ENCODE results near the gene ARHGEF3.

ARHGEF3 gene

GRCh38 chr3:56739036-56739435, 62.7 kb downstream of the ARHGEF3 start:
- TF ChIP-seq EZH2phosphoT487 (IDR thresholded peaks at IDR 0.05; ENCODE audit: low read length) (no peak), EZH2 (optimal IDR thresholded peaks at IDR 0.05; ENCODE audit: low read depth, low read length) (no peak), CTCF (IDR thresholded peaks at IDR 0.05; ENCODE audit: low read length) (no peak)
- no peak overlapping the region for H3K9ac ChIP-seq (ENCODE audit: low read length)
- H4K20me1 ChIP-seq (ENCODE audit: insufficient read depth, low read length): no peaks in the 10 kb centered on the region
- H3K9me2 ChIP-seq (replicated peaks; ENCODE audit: insufficient read depth, low read length): no peaks in the 10 kb centered on the region
- H3K27me3 ChIP-seq (replicated peaks; ENCODE audit: insufficient read depth, low read length): no peaks in the 10 kb centered on the region
- no peaks in the 10 kb centered on the region for H3K79me2 ChIP-seq (ENCODE audit: low read length)
- H3K4me3 ChIP-seq (ENCODE audit: low read length): no peak overlapping the region
- H3K4me1 ChIP-seq (ENCODE audit: low read length): no peaks in the 10 kb centered on the region
- H2AFZ ChIP-seq (ENCODE audit: low read length): no peak overlapping the region
- no peak overlapping the region for H3K27ac ChIP-seq (ENCODE audit: low read length)
- H3K36me3 ChIP-seq (replicated peaks; ENCODE audit: insufficient read depth, low read length): no peaks in the 10 kb centered on the region
- no peaks in the 10 kb centered on the region for H3F3A ChIP-seq (ENCODE audit: insufficient read depth, low read length)
- DNase-seq: no peak
- no peak overlapping the region for H3K4me2 ChIP-seq (ENCODE audit: low read depth, low read length)
- H3K9me3 ChIP-seq (replicated peaks; ENCODE audit: insufficient read depth, low read length): no peaks in the 10 kb centered on the region

DNA sequence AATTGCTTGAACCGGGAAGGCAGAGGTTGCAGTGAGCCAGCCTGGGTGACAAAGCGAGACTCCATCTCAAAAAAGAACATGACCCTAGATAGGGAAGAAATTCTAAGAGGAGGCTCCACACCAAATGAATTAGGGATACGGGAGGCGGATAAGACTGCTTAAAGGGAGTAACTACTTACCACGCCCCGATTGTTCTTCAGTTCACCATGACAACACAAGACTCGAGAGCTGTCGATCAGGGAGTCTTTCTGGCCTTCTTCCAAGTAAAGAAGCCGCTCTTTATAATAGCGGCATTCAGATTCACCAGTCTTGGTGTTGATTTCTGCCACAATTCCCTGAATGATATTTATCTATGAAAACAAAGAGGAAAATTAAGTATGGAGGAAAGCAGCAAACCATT, 64.7 kb downstream of the ARHGEF3 start:
- H3F3A ChIP-seq (ENCODE audit: insufficient read depth, low read length): no peaks in the 10 kb centered on the region
- no peaks in the 10 kb centered on the region for H3K36me3 ChIP-seq (replicated peaks; ENCODE audit: insufficient read depth, low read length)
- H4K20me1 ChIP-seq (ENCODE audit: insufficient read depth, low read length): no peaks in the 10 kb centered on the region
- no peak overlapping the region for H3K27ac ChIP-seq (ENCODE audit: low read length)
- no peak overlapping the region for H3K4me2 ChIP-seq (ENCODE audit: low read depth, low read length)
- H3K4me1 ChIP-seq (ENCODE audit: low read length): no peaks in the 10 kb centered on the region
- no peak for DNase-seq
- TF ChIP-seq EZH2 (optimal IDR thresholded peaks at IDR 0.05; ENCODE audit: low read depth, low read length) (no peak), CTCF (IDR thresholded peaks at IDR 0.05; ENCODE audit: low read length) (no peak), EZH2phosphoT487 (IDR thresholded peaks at IDR 0.05; ENCODE audit: low read length) (no peak)
- H3K79me2 ChIP-seq (ENCODE audit: low read length): no peaks in the 10 kb centered on the region
- no peaks in the 10 kb centered on the region for H3K9me2 ChIP-seq (replicated peaks; ENCODE audit: insufficient read depth, low read length)
- no peak overlapping the region for H3K9ac ChIP-seq (ENCODE audit: low read length)
- H3K9me3 ChIP-seq (replicated peaks; ENCODE audit: insufficient read depth, low read length): no peaks in the 10 kb centered on the region
- no peak overlapping the region for H3K4me3 ChIP-seq (ENCODE audit: low read length)
- H3K27me3 ChIP-seq (replicated peaks; ENCODE audit: insufficient read depth, low read length): no peaks in the 10 kb centered on the region
- H2AFZ ChIP-seq (ENCODE audit: low read length): no peak overlapping the region

DNA sequence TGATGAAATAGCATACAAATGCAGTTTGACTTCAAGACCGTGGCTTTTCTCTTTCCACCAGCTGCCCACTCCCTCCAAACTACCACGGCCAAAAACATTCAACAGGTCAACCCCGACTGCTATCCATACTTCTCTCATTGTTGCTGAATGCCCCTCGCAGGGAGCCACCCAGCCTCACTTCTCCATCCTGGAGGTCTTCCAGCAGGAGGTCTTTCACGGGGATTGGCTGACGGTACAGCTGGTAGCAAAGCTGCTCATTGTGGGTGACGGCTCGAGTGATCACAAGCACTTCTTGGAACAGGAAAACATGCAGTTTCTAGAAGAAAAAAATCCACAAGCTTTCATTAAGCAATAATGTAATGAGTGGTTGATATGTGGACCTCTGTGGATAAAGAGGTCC, 69.6 kb downstream of the ARHGEF3 start:
- no peaks in the 10 kb centered on the region for H4K20me1 ChIP-seq (ENCODE audit: insufficient read depth, low read length)
- no peaks in the 10 kb centered on the region for H3K36me3 ChIP-seq (replicated peaks; ENCODE audit: insufficient read depth, low read length)
- no peak overlapping the region for H3K27ac ChIP-seq (ENCODE audit: low read length)
- H3K4me2 ChIP-seq (ENCODE audit: low read depth, low read length): no peak overlapping the region
- H3K27me3 ChIP-seq (replicated peaks; ENCODE audit: insufficient read depth, low read length): no peaks in the 10 kb centered on the region
- H2AFZ ChIP-seq (ENCODE audit: low read length): no peak overlapping the region
- no peak for DNase-seq
- H3F3A ChIP-seq (ENCODE audit: insufficient read depth, low read length): no peaks in the 10 kb centered on the region
- no peaks in the 10 kb centered on the region for H3K79me2 ChIP-seq (ENCODE audit: low read length)
- H3K4me3 ChIP-seq (ENCODE audit: low read length): no peak overlapping the region
- H3K9me3 ChIP-seq (replicated peaks; ENCODE audit: insufficient read depth, low read length): no peaks in the 10 kb centered on the region
- H3K4me1 ChIP-seq (ENCODE audit: low read length): no peaks in the 10 kb centered on the region
- no peak for TF ChIP-seq CTCF (IDR thresholded peaks at IDR 0.05; ENCODE audit: low read length)
- TF ChIP-seq EZH2phosphoT487 (IDR thresholded peaks at IDR 0.05; ENCODE audit: low read length): no peak
- no peak for TF ChIP-seq EZH2 (optimal IDR thresholded peaks at IDR 0.05; ENCODE audit: low read depth, low read length)
- no peaks in the 10 kb centered on the region for H3K9me2 ChIP-seq (replicated peaks; ENCODE audit: insufficient read depth, low read length)
- H3K9ac ChIP-seq (ENCODE audit: low read length): no peak overlapping the region

All from MM.1S (cell line).